Cardiac fibroblast (primary cell): ENCODE data around the gene ITPR2.

Experiments used
- DNase-seq, 2 donors: peaks; one replicate each; pipeline versions ENCODE4 v3.0.0 to v3.0.0-alpha.2; 2010; ENCODE audit warnings: low read depth in 2 of 2
- H3K4me3 ChIP-seq, 2 donors: replicated peaks in 1 of 2; 1 replicate in 1 of 2; 2 replicates in 1 of 2; pipeline ENCODE4 v1.5.1; 2011; ENCODE audit warnings: low read depth in 2 of 2, low read length in 2 of 2, mild to moderate bottlenecking in 2 of 2, moderate library complexity in 1 of 2
- CTCF ChIP-seq: IDR thresholded peaks from one replicate; pipeline ENCODE4 v1.5.1; 2011; ENCODE audit warnings: low read depth, mild to moderate bottlenecking, low read length, inconsistent platforms

ITPR2 gene

GRCh38 chr12:26514364-26514763 is 318.6 kb downstream of the ITPR2 start:
- H3K4me3 ChIP-seq: no peak overlapping the region
- peak in 1 of 2 donors; percentile 18 for DNase-seq
- TF ChIP-seq CTCF: no peak

GRCh38 chr12:26513363-26514043 is 319.5 kb downstream of the ITPR2 start:
- DNase-seq: no peak
- TF ChIP-seq CTCF: no peak
- H3K4me3 ChIP-seq: no peak overlapping the region

- H3K4me3 ChIP-seq: no peak overlapping the region
- DNase-seq: no peak
- TF ChIP-seq CTCF: no peak
Measured at GRCh38 chr12:26512213-26512612, 320.8 kb downstream of the ITPR2 start.

GRCh38 chr12:26510354-26510674 is 322.7 kb downstream of the ITPR2 start:
- DNase-seq: no peak
- no peak for TF ChIP-seq CTCF
- no peak overlapping the region for H3K4me3 ChIP-seq

GRCh38 chr12:26507613-26508012 is 325.4 kb downstream of the ITPR2 start:
- no peak for TF ChIP-seq CTCF
- no peak overlapping the region for H3K4me3 ChIP-seq
- no peak for DNase-seq

GRCh38 chr12:26499979-26500640 is 332.9 kb downstream of the ITPR2 start:
- DNase-seq: peak in 1 of 2 donors; percentile 24
- H3K4me3 ChIP-seq: no peak overlapping the region
- TF ChIP-seq CTCF: no peak
